Islet of Langerhans (tissue), 1 donor: ENCODE measurements around the gene ILRUN.
"Not testable (repeated sequence)": the region's sequence is repeated elsewhere in the genome, so short reads cannot be mapped to it uniquely, and the experiment has no call there.

Experiments
- FAIRE-seq: peaks from one replicate; lab custom pipeline; 2011; peaks lifted over from hg19 to GRCh38; lab: Jason Lieb, UNC

ILRUN gene

GRCh38 chr6:34697544-34697836, 923 bp upstream of the ILRUN start:
- FAIRE-seq = no peak

GRCh38 chr6:34696189-34696738, 303 bp downstream of the ILRUN start:
- no peak for FAIRE-seq

GRCh38 chr6:34695729-34696188, 808 bp downstream of the ILRUN start:
- FAIRE-seq = no peak

GRCh38 chr6:34692280-34692679, 4.3 kb downstream of the ILRUN start:
- FAIRE-seq = peak; percentile 45

- no peak for FAIRE-seq
These were observed 6.8 kb downstream of the ILRUN start for GRCh38 chr6:34689742-34690141.

- FAIRE-seq = no peak
These were observed 7.6 kb downstream of the ILRUN start for GRCh38 chr6:34688956-34689355.

- FAIRE-seq = no peak
These were observed 11.6 kb downstream of the ILRUN start for GRCh38 chr6:34684919-34685318.

- no peak for FAIRE-seq
These were observed 12.2 kb downstream of the ILRUN start for GRCh38 chr6:34684364-34684763.

- FAIRE-seq = peak; percentile 76
These were observed 15.6 kb downstream of the ILRUN start for GRCh38 chr6:34680802-34681515.

- FAIRE-seq = not testable (repeated sequence)
These were observed 16.3 kb downstream of the ILRUN start for GRCh38 chr6:34680313-34680712.

GRCh38 chr6:34679552-34680253, 16.9 kb downstream of the ILRUN start:
- no peak for FAIRE-seq

- no peak for FAIRE-seq
These were observed 20.4 kb downstream of the ILRUN start for GRCh38 chr6:34676140-34676539.

- FAIRE-seq = not testable (repeated sequence)
These were observed 21.6 kb downstream of the ILRUN start for GRCh38 chr6:34674930-34675329.

GRCh38 chr6:34674268-34674639, 22.3 kb downstream of the ILRUN start:
- no peak for FAIRE-seq

- FAIRE-seq = no peak
These were observed 23.5 kb downstream of the ILRUN start for GRCh38 chr6:34673064-34673463.

- no peak for FAIRE-seq
These were observed 23.9 kb downstream of the ILRUN start for GRCh38 chr6:34672657-34673043.

GRCh38 chr6:34671801-34672656, 24.5 kb downstream of the ILRUN start:
- FAIRE-seq = no peak

- no peak for FAIRE-seq
These were observed 25.2 kb downstream of the ILRUN start for GRCh38 chr6:34671367-34671766.

- not testable (repeated sequence) for FAIRE-seq
These were observed 27.8 kb downstream of the ILRUN start for GRCh38 chr6:34668799-34669198.

GRCh38 chr6:34667481-34668238, 28.9 kb downstream of the ILRUN start:
- FAIRE-seq = peak; percentile 84

- FAIRE-seq = no peak
These were observed 31.5 kb downstream of the ILRUN start for GRCh38 chr6:34665019-34665418.
